ENCODE measurements around the gene NAV2. TPM values are rescaled to one million over a fixed set of nuclear protein-coding genes. Genes with fewer than 3 reads are reported as not detected.

Gene NAV2
- total RNA-seq, 1 experiment from 2014 or later, result 2.1 TPM

- TF ChIP-seq, protein P1, sequence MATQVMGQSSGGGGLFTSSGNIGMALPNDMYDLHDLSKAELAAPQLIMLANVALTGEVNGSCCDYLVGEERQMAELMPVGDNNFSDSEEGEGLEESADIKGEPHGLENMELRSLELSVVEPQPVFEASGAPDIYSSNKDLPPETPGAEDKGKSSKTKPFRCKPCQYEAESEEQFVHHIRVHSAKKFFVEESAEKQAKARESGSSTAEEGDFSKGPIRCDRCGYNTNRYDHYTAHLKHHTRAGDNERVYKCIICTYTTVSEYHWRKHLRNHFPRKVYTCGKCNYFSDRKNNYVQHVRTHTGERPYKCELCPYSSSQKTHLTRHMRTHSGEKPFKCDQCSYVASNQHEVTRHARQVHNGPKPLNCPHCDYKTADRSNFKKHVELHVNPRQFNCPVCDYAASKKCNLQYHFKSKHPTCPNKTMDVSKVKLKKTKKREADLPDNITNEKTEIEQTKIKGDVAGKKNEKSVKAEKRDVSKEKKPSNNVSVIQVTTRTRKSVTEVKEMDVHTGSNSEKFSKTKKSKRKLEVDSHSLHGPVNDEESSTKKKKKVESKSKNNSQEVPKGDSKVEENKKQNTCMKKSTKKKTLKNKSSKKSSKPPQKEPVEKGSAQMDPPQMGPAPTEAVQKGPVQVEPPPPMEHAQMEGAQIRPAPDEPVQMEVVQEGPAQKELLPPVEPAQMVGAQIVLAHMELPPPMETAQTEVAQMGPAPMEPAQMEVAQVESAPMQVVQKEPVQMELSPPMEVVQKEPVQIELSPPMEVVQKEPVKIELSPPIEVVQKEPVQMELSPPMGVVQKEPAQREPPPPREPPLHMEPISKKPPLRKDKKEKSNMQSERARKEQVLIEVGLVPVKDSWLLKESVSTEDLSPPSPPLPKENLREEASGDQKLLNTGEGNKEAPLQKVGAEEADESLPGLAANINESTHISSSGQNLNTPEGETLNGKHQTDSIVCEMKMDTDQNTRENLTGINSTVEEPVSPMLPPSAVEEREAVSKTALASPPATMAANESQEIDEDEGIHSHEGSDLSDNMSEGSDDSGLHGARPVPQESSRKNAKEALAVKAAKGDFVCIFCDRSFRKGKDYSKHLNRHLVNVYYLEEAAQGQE (IDR thresholded peaks at IDR 0.05; ENCODE audit: low read depth), result no peak
Observed at GRCh38 chr11:19819148-19819547, 106.5 kb downstream of the NAV2 start (continued).

GRCh38 chr11:19820100-19820499 is 107.5 kb downstream of the NAV2 start:
- CTCF ChIA-PET, result no interaction called here
- H3K27ac ChIP-seq (ENCODE audit: low read depth, low read length), result no peak overlapping the region
- H4K20me1 ChIP-seq (ENCODE audit: insufficient read depth), result no peaks in the 10 kb centered on the region
- no peak overlapping the region for H3K9ac ChIP-seq (ENCODE audit: low read length)
- POLR2A ChIA-PET, result no interaction called here
- ATAC-seq (no peak), DNase-seq (ENCODE audit: low read depth, low spot score) (no peak)
- H3K4me1 ChIP-seq (ENCODE audit: control insufficient read depth in 1 of 2, insufficient read depth in 2 of 2, low read length in 2 of 2), result no peaks in the 10 kb centered on the region
- H3K79me2 ChIP-seq (ENCODE audit: insufficient read depth, low read length), result no peaks in the 10 kb centered on the region
- H3K27me3 ChIP-seq (ENCODE audit: insufficient read depth, low read length), result peaks cover 10% of the 10 kb centered on the region
- no peaks in the 10 kb centered on the region for H3K9me2 ChIP-seq (ENCODE audit: insufficient read depth)
- H3K9me3 ChIP-seq (ENCODE audit: control insufficient read depth in 1 of 2, insufficient read depth in 1 of 2, low read depth in 1 of 2, low read length in 2 of 2), result no peaks in the 10 kb centered on the region
- BruUV-seq (replicated peaks), result no TSS peak
- RAD21 ChIA-PET (ENCODE audit: low non-redundant PET in 1 of 2, low total read pairs in 2 of 2, uncharacterized antibody in 2 of 2, unreplicated experiment in 2 of 2), result interaction anchor here in 1 of 2 experiments (0.8 kb wide), 1 partner anchor 83 kb away, joined by 3 read pairs; no protein-coding TSS in a partner anchor
- H3K4me3 ChIP-seq (replicated peaks in 1 of 2; ENCODE audit: low read depth in 1 of 2, low read length in 2 of 2), result no peak overlapping the region
- TF ChIP-seq, protein P2, sequence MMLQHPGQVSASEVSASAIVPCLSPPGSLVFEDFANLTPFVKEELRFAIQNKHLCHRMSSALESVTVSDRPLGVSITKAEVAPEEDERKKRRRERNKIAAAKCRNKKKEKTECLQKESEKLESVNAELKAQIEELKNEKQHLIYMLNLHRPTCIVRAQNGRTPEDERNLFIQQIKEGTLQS (IDR thresholded peaks at IDR 0.05), result no peak
- TF ChIP-seq CBX3 (IDR thresholded peaks at IDR 0.05; ENCODE audit: low read depth) (no peak), MAX (IDR thresholded peaks at IDR 0.05) (no peak), RAD21 (IDR thresholded peaks at IDR 0.05; ENCODE audit: low read depth) (no peak), EZH2phosphoT487 (IDR thresholded peaks at IDR 0.05; ENCODE audit: borderline replicate concordance) (no peak), ZFX (IDR thresholded peaks at IDR 0.05) (no peak), POLR2AphosphoS5 (IDR thresholded peaks at IDR 0.05; ENCODE audit: low read depth, low read length) (no peak), EGR1 (IDR thresholded peaks at IDR 0.05; ENCODE audit: low read depth) (no peak)
- TF ChIP-seq, protein P1 (IDR thresholded peaks at IDR 0.05; ENCODE audit: low read depth), result no peak
- H3K36me3 ChIP-seq (ENCODE audit: control insufficient read depth in 1 of 2, insufficient read depth in 2 of 2, low read length in 2 of 2), result no peaks in the 10 kb centered on the region
- H3K4me2 ChIP-seq (ENCODE audit: low read length), result no peak overlapping the region
- intact Hi-C loops (cut with micrococcal nuclease), result no loop called here
- H2AFZ ChIP-seq (ENCODE audit: low read depth, low read length, poor library complexity, severe bottlenecking), result no peak overlapping the region

All from HCT116 (cell line).